HG02610 (cell line): ENCODE measurements around the gene CNTLN.
"Not testable (repeated sequence)": the region's sequence is repeated elsewhere in the genome, so short reads cannot be mapped to it uniquely, and the experiment has no call there.

ENCODE experiments used
- ATAC-seq: cut with Tn5 transposase; IDR thresholded peaks from one replicate; pipeline ENCODE4 v1.9.1; 2021; ENCODE audit warnings: mild to moderate bottlenecking, moderate library complexity; ENCODE audit not compliant: unreplicated experiment

Gene CNTLN

GRCh38 chr9:17401858-17402257, 267.0 kb downstream of the CNTLN start:
- no peak for ATAC-seq

DNA sequence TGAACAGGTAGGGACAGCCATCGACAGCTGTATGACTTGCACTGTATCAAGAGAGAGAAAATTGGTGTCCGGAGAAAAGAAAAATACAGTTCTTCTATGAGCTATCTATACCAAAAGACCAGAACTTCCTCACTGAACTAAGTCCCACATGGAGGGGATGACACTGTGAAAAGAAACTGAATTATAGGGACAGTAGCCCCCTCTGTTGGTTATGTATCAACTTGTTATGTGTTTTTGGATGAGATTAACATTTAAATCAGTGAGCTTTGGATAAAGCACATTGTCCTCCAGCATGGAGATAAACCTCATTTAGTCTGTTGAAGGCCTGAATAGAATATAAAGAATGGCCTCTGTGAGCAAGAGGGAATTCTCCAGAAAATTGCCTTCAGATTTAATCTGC, 267.5 kb downstream of the CNTLN start:
- no peak for ATAC-seq

- ATAC-seq, result no peak
These were observed 268.7 kb downstream of the CNTLN start for GRCh38 chr9:17403539-17403938.

GRCh38 chr9:17414986-17415385, 280.1 kb downstream of the CNTLN start:
- no peak for ATAC-seq

DNA sequence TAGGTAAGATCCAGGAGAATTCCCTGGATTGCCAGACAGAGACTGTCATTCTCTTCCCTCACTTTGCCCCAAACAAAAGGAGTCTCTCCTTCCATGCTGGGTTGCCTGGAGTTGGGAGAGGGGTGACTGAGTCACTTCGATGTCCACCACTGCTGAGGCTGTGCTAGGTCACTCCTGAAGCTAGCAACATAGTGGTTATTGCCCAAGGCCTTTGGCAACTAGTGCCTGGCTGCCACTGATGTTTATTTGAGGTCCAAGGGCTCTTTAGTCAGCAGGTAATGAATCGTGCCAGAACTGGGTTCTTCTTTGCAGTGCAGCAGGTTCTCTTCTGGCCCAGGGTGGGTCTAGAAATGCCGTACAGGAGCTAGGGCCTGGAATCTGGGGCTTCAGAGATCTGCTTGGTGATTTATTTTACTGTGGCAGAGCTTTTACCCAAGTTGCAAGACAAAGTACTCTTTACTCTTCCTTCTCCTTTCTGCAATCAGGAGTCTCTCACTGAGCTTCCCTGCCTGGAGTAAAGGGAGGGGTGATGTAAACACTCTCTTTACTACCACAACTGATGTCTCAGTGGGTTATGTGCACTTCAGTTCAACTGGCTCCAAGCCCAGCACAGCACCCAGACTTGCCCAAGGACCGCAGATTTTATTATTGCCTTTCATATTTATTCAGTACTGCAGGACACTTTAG, 288.3 kb downstream of the CNTLN start:
- ATAC-seq, result no peak

- ATAC-seq, result no peak
These were observed 288.8 kb downstream of the CNTLN start for GRCh38 chr9:17423681-17424011.

DNA sequence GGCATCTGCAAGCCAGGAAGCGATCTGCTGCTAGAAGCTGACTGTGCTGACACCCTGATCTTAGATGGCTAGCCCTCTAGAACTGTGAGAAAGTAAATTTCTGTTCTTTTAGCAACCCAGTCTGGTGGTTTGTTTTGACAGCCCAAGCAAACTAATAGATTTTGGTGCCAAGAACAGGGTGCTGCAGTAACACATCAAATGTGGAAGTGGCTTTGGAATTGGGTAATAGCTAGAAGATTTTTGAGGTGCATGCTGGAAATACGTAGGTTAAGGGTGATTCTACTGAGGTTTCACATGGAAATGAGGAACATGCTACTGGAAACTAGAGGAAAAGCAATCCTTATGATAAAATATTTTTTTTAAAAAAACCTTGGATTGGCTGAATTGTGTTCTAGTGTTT, 290.5 kb downstream of the CNTLN start:
- ATAC-seq, result no peak

DNA sequence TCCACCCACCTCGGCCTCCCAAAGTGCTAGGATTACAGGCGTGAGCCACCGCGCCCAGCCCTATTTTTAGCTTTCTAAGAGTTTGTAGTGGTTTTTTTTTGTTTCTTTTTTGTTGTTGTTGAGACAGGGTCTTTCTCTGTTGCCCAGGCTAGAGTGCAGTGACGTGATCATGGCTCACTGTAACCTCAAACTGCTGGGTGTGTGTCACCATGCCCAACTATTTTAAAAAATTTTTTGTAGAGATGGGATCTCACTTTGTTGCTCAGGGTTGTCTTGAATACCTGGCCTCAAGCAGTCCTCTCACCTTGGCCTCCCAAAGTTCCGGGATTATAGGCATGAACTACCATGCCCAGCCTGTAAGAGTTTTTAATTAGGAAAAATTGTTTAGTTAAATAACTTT, 298.7 kb downstream of the CNTLN start:
- ATAC-seq, result no peak

GRCh38 chr9:17436854-17437253, 302.0 kb downstream of the CNTLN start:
- ATAC-seq, result no peak

GRCh38 chr9:17437813-17438212, 303.0 kb downstream of the CNTLN start:
- ATAC-seq, result no peak

DNA sequence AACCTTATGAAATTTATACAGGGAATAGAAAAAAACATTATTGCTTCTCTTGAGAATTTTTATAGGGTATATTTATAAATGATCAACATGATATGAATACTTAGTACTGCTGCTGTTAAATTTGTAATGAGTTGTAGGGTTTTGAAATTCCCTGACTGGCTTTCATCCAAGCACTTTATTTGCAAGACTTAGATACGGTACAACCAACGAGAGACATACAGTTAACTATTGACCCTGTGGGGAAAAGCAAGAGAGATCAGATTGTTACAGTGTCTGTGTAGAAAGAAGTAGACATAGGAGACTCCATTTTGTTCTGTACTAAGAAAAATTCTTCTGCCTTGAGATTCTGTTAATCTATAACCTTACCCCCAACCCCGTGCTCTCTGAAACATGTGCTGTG, 310.3 kb downstream of the CNTLN start:
- ATAC-seq, result not testable (repeated sequence)

GRCh38 chr9:17453751-17454150, 318.9 kb downstream of the CNTLN start:
- ATAC-seq, result no peak

- no peak for ATAC-seq
These were observed 328.1 kb downstream of the CNTLN start for GRCh38 chr9:17462869-17463464.

DNA sequence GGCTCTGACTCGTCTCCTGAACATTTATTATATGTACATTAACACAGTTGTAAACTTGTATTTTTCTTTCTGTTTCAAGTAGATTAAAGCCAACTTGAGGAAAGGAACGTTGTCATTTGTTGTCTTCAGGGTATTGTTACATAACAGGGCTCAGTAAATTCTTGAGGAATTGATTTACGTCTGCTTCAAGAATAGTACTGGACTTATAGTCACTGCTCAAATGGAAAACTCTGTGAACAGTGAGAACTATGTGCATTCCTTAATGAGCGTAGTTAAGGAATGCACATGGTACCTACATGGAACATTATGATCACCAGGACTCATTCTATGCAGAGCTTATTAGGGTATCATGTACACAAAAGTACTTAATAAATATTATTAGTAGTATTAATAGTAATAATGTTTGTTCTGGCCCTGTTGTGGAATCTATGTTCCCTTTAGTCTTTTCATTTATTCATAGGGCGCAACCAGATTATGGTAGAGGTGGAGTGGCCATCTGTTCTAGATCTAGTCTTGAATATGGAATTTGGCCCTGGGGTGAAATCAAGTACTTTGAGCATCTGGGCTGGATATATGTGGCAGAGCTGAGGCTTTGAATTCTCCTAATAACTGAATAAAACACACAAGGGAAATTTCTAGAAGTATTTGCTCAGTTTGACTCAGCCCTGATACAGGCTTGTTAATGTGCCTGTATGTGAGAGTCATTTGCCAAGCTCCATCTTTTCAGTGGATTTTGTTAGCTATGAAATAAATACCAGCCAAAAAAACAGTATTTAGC, 335.4 kb downstream of the CNTLN start:
- ATAC-seq, result no peak

GRCh38 chr9:17472126-17472525, 337.3 kb downstream of the CNTLN start:
- no peak for ATAC-seq

- ATAC-seq, result no peak
These were observed 341.6 kb downstream of the CNTLN start for GRCh38 chr9:17476401-17476800.

- ATAC-seq, result no peak
These were observed 343.0 kb downstream of the CNTLN start for GRCh38 chr9:17477816-17478215.

GRCh38 chr9:17480966-17481365, 346.1 kb downstream of the CNTLN start:
- no peak for ATAC-seq

DNA sequence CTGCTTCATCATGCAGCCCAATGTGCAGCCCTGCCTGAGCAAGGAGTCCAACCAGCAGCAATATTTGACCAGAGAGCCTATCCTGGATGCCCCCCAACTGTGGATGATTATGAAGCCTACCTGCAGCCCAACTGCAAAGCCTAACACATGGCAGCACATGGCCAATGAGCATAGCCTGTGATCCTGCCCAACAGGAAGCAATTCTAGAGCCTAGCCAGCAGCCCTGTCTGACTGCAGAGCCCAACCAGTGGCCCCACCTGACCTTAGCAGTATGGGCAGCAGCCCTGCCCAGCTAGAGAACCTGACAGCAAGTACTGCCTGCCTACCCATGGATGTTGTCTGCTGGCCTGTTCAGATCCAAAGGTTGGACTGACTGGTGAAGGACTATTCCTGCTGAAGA, 346.7 kb downstream of the CNTLN start:
- no peak for ATAC-seq

DNA sequence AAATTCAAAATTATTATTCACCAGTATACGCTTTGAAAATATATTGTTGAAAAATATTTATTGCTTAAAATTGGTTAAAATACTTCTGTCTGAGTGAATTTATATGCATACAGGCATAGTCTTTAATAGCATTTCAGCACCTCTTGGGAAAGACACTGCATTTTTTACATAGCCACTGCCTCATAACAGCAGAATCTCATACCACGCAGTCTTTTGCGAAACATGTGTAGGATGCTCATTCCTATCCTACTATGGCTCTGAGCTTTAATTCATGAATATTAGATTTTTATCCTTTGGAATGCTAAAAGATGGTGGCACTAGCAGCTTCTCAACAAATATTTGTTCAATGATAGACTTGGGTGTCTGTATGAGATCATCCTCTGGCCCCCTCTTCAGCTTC, 350.1 kb downstream of the CNTLN start:
- no peak for ATAC-seq

- ATAC-seq, result no peak
These were observed 351.6 kb downstream of the CNTLN start for GRCh38 chr9:17486396-17486795.

DNA sequence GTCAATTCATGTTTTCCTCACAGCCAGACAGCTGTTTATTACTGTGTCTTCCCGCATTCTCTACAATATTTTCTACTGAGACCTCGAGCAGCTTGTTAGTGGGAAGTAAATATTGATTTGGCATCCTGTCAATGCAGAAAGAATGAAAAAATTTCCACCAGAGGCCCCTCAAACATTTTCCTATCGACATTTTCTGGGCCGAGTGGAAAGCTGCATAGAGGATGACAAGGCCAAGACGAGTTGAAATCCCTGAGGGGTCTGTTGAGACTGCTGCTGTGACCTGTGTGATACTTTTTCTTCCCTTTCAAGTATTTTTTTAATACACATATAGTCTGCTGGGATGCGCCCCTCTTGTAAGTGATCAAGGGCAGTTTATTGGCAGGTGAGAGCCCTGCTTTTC, 352.6 kb downstream of the CNTLN start:
- ATAC-seq, result no peak
